Activated CD4-positive, alpha-beta T cell treated with anti-CD3 and anti-CD28 coated beads for 24 hours (primary cell): ENCODE results near the gene GFRAL.

Experiments used
- DNase-seq, 2 donors: peaks; one replicate each; pipeline ENCODE4 v3.0.0-alpha.2; 2020; ENCODE audit warnings: low read depth in 2 of 2

Gene GFRAL

GRCh38 chr6:55433446-55434130 is 106.3 kb downstream of the GFRAL start:
- no peak for DNase-seq

DNA sequence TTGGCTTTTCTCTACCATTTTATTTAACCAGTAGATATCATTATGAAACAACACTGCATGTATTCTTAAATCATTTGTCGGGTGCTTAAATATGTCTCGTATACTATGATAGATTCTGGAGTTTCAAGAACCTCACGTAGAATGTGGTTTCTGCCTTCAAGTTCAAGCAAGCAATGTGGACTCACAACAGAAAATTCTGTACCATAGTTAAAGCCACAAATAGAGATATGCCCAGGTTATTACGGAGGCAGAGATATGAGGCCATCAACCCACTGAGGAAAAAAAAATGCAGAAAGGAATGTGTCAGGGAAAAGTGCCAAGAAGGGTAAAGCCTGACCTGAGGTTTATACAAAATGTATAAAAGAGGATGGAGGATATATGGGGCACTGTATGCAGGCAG is 109.9 kb downstream of the GFRAL start:
- no peak for DNase-seq

DNA sequence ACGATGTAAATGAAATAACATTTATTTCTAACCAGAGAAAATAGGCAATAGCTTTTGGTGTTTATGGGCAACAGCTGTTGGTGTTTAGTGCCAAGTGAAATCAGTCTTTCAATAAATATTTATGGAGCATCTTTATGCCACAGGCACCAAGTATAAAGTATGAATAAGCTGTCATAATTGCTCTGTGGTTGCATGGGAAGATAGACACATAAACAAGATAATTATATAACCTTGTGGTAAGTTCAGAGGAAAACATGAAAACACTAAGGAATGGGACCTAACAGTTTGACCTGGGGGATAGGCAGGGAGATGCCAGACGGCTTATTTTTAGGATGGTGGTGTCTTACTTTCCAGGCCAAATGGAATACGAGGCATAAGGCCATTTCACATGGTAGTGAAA is 110.9 kb downstream of the GFRAL start:
- no peak for DNase-seq

- no peak for DNase-seq
Measured at GRCh38 chr6:55443238-55444134, 116.2 kb downstream of the GFRAL start.

DNA sequence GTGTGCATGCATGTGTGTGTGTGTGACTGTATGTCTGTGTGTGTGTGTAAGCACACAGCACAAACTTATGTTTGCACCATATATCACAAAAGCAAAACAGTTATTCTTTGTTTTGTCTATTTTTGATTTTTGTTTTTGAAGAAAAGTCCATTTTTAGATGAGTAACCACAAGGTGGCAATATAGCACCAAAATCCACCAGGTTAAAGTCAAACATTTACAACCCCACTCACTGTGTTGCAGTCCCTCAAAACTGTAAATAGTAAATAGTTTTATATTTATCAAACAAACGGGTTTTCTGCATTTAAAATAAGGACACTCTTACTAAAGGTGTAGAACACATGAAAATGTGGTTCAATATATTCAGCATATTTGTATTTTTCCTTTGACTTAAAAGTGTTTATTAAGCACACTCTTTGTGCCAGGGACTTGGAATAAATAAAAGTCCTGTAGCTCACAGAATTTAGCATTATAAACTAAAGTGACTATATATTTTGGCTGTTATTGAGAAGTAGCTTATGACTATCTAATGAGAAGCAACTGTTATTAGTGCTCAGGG is 118.5 kb downstream of the GFRAL start:
- DNase-seq: no peak

DNA sequence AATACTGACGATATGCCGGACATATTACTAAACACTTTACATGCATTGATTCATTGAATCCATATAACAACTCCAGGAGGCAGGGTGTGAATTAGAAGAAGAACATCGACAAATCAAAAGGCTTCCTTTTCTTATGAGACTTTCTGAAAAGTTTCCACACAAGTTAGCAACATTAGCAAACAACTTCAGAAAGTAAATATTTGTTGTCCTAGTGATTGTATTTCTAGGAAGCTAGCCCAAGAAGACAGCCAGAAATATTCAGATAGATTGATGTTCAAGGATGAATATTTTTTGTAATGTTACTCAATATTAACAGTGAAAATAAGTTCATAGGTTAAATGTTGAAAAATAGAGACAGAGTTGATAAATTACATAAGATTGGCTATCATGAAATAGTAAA is 120.6 kb downstream of the GFRAL start:
- DNase-seq: no peak

DNA sequence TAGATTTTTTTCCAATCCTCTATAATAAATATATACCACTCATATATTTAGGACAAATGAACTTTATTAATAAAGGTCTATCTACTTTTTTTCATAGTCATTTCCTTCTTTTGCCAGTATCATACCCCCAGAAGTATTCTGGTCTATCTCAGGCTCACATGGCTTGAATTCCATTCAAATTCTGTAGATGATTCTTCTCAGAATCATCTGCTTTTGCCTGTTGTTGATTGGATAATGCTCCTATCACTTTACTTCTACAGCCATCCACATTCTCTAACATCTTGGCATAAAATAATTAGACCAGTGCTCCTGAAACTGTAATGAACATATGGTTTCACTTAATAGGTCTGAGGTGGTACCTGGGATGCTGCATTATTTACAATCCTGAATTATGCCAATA is 121.2 kb downstream of the GFRAL start:
- no peak for DNase-seq

DNA sequence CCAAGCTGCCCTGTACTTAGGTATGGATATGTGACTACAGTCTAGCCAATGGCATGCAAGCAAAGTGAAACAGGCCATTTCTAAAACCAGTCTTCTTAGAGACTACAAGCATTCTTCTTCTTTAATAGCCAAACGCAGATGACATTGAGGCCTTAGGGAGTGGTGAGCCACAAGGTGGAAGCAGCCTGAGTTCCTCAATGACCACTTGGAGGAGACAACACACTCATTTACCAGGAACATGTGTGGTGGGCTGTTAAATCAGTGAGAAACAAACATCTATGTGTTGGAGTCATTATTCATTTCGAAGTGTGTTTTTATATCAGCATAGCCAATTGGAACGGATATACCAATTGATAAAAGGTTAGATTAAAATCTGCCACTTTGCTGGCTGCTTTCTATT is 122.0 kb downstream of the GFRAL start:
- no peak for DNase-seq

DNA sequence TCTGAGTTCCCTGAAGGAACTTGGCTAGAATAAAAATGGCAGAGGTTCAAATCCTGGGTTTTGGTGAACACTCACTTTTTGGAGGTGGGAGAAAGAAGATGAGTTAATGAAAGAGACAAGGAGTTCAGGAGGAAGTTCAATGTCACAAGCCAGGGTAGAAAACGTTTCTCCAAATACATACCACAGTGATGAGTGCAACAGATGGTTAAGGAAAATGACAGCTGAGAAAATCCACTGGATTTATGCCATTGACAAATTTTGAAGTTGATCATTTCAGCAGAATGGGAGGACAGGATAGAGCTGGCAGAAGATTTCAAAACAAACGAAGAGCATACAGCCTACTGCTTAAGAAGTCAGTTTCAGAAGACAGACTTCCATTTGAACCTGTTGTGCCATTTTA is 122.7 kb downstream of the GFRAL start:
- no peak for DNase-seq
